Ishikawa (cell line): ENCODE measurements around the gene MAP7D2.

ENCODE experiments used
- CEBPB ChIP-seq: IDR thresholded peaks from 2 replicates; pipeline ENCODE4 v1.6.1; 2012
- CREB1 ChIP-seq: IDR thresholded peaks from 2 replicates; pipeline ENCODE4 v1.6.1; 2012; ENCODE audit warnings: low read depth
- EGR1 ChIP-seq: IDR thresholded peaks from 2 replicates; pipeline ENCODE4 v1.6.1; 2012
- EP300 ChIP-seq: IDR thresholded peaks from 2 replicates; pipeline ENCODE4 v1.6.1; 2012; ENCODE audit warnings: borderline replicate concordance
- FOXM1 ChIP-seq: IDR thresholded peaks from 2 replicates; pipeline ENCODE4 v1.6.1; 2012; ENCODE audit warnings: low read depth, borderline replicate concordance
- MAX ChIP-seq: IDR thresholded peaks from 2 replicates; pipeline ENCODE4 v1.6.1; 2012
- RAD21 ChIP-seq: IDR thresholded peaks from 2 replicates; pipeline ENCODE4 v1.6.1; 2012; ENCODE audit warnings: low read depth
- REST ChIP-seq: IDR thresholded peaks from 2 replicates; pipeline ENCODE4 v1.6.1; 2012; ENCODE audit warnings: low read depth, mild to moderate bottlenecking
- TAF1 ChIP-seq: IDR thresholded peaks from 2 replicates; pipeline ENCODE4 v1.6.1; 2012; ENCODE audit warnings: low read depth, mild to moderate bottlenecking
- TCF12 ChIP-seq: IDR thresholded peaks from 2 replicates; pipeline ENCODE4 v1.6.1; 2012; ENCODE audit warnings: low read depth
- TEAD4 ChIP-seq: IDR thresholded peaks from 2 replicates; pipeline ENCODE4 v1.6.1; 2012
- USF1 ChIP-seq: IDR thresholded peaks from 2 replicates; pipeline ENCODE4 v1.6.1; 2012
- YY1 ChIP-seq: IDR thresholded peaks from 2 replicates; pipeline ENCODE4 v1.6.1; 2012; ENCODE audit warnings: low read depth
- ZBTB7A ChIP-seq: IDR thresholded peaks from 2 replicates; pipeline ENCODE4 v1.6.1; 2012; ENCODE audit warnings: low read depth

- TF ChIP-seq EP300 (no peak), CEBPB (no peak), EGR1 (no peak), TCF12 (no peak), ZBTB7A (no peak), TAF1 (no peak), REST (no peak), YY1 (no peak), MAX (no peak), FOXM1 (no peak), RAD21 (no peak), CREB1 (no peak), USF1 (no peak), TEAD4 (no peak)
Observed at GRCh38 chrX:19975845-19976244, 140.9 kb downstream of the MAP7D2 start.
